ENCODE results near the gene IL19. TPM values are rescaled to one million over a fixed set of nuclear protein-coding genes. Genes with fewer than 3 reads are reported as not detected.

The IL19 gene
- total and polyA plus RNA-seq, 2 donors (not counting 3 experiments of a cell fraction or from before 2014, with no cell fraction given) = not detected

- Histone ChIP-seq H3K9me3 (replicated peaks; ENCODE audit: control insufficient read depth, insufficient read depth, low read length) (no peaks in the 10 kb centered on the region), H3K9me1 (replicated peaks; ENCODE audit: control insufficient read depth, extremely low read depth, insufficient read depth, low read length) (no peaks in the 10 kb centered on the region), H3K36me3 (ENCODE audit: control insufficient read depth in 2 of 2, extremely low read depth in 1 of 2, insufficient read depth in 2 of 2, low read length in 2 of 2) (no peaks in the 10 kb centered on the region), H4K20me1 (replicated peaks; ENCODE audit: control insufficient read depth, extremely low read depth, insufficient read depth, low read length) (no peaks in the 10 kb centered on the region), H2AFZ (ENCODE audit: low read depth, low read length) (no peak overlapping the region), H3K27ac (ENCODE audit: insufficient read depth, low read depth, low read length) (no peak overlapping the region), H3K4me1 (ENCODE audit: control insufficient read depth, extremely low read depth, insufficient read depth, low read length) (no peaks in the 10 kb centered on the region), H3K4me2 (ENCODE audit: insufficient read depth, low read length) (no peak overlapping the region), H3K27me3 (ENCODE audit: control insufficient read depth in 2 of 2, insufficient read depth in 2 of 2, low read length in 2 of 2) (no peaks in the 10 kb centered on the region), H3K9ac (replicated peaks; ENCODE audit: extremely low read depth, insufficient read depth, low read length) (no peak overlapping the region), H3K4me3 (replicated peaks in 1 of 3; ENCODE audit: insufficient read depth in 1 of 3, low read depth in 1 of 3, low read length in 3 of 3) (no peak overlapping the region), H3K79me2 (ENCODE audit: control insufficient read depth, insufficient read depth, low read length) (no peaks in the 10 kb centered on the region)
- no TSS peak for BruUV-seq (replicated peaks)
- CTCF ChIA-PET = interaction anchor here (1.1 kb wide), 1 partner anchor 9 kb away, joined by 3 read pairs; no protein-coding TSS in a partner anchor
- intact Hi-C loops (cut with micrococcal nuclease) (no loop called here), dilution Hi-C loops (cut with MboI; ENCODE audit: extremely low pct_ligation_motif_present, low sequenced_read_pairs) (no loop called here)
- POLR2A ChIA-PET = no interaction called here
- no peak for DNase-seq (ENCODE audit: low read depth, low spot score)
- FAIRE-seq = no peak
- TF ChIP-seq FOS (IDR thresholded peaks at IDR 0.05; ENCODE audit: borderline replicate concordance, insufficient read depth, low read length) (no peak), MYC (IDR thresholded peaks at IDR 0.05; ENCODE audit: low read depth, low read length) (no peak), JUN (IDR thresholded peaks at IDR 0.05; ENCODE audit: borderline replicate concordance, insufficient read depth, insufficient read length, low read depth) (no peak), GATA2 (IDR thresholded peaks at IDR 0.05; ENCODE audit: insufficient read depth, insufficient read length, low read depth, low read length) (no peak), CTCF (IDR thresholded peaks at IDR 0.05; ENCODE audit: extremely low read depth in 1 of 2, insufficient read depth in 1 of 2, low read depth in 1 of 2, low read length in 2 of 2) (no peak), POLR2A (IDR thresholded peaks at IDR 0.05; ENCODE audit: low read depth, low read length) (no peak), MAX (IDR thresholded peaks at IDR 0.05; ENCODE audit: insufficient read depth, insufficient read length) (no peak), POLR2AphosphoS5 (IDR thresholded peaks at IDR 0.05; ENCODE audit: insufficient read depth, low read depth, low read length) (no peak), EZH2 (IDR thresholded peaks at IDR 0.05; ENCODE audit: borderline replicate concordance, low read depth, low read length, severe bottlenecking) (no peak)
These were observed 20.1 kb downstream of the IL19 start for GRCh38 chr1:206790502-206791250.

Data from endothelial cell of umbilical vein (primary cell).